ENCODE data around the gene IMMT. TPM values are rescaled to one million over a fixed set of nuclear protein-coding genes. Genes with fewer than 3 reads are reported as not detected.
A peak's percentile ranks its signal among the peaks of the same experiment; 100 is the strongest.

Gene IMMT
- total and polyA plus RNA-seq, 9 of the 15 experiments (the other 6 are each of a cell fraction or from before 2014, with no cell fraction given), result 119 to 294 (median 140) TPM

GRCh38 chr2:86201671-86202335 lies 6.5 kb upstream of the IMMT start (continued):
- TF ChIP-seq HDGF (IDR thresholded peaks at IDR 0.05) (no peak; the same call in 1 of the 2 replicates), BHLHE40 (IDR thresholded peaks at IDR 0.05; ENCODE audit: low read length) (peak; percentile 54), ARID2 (IDR thresholded peaks at IDR 0.05) (no peak), REST (IDR thresholded peaks at IDR 0.05; ENCODE audit: borderline replicate concordance) (peak; percentile 48; the same call in 1 of the 2 replicates), REST (CRISPR knock-in tag; IDR thresholded peaks at IDR 0.05; ENCODE audit: low read depth) (no peak), ZBTB33 (CRISPR knock-in tag; IDR thresholded peaks at IDR 0.05) (no peak), GATAD2B (IDR thresholded peaks at IDR 0.05; ENCODE audit: borderline replicate concordance) (no peak), DNMT1 (IDR thresholded peaks at IDR 0.05) (no peak), ELF2 (CRISPR knock-in tag; IDR thresholded peaks at IDR 0.05) (peak; percentile 40; the same call in 1 of the 2 replicates), SPI1 (IDR thresholded peaks at IDR 0.05; ENCODE audit: borderline replicate concordance, low read depth, low read length) (peak; percentile 60; the same call in 1 of the 2 replicates), GTF2B (IDR thresholded peaks at IDR 0.05; ENCODE audit: extremely low read depth, insufficient read length) (no peak), CBFA2T3 (IDR thresholded peaks at IDR 0.05) (peak; percentile 78), CBFA2T2 (conservative IDR thresholded peaks at IDR 0.05) (peak; percentile 57), SOX6 (IDR thresholded peaks at IDR 0.05) (peak; percentile 63), EP300 (IDR thresholded peaks at IDR 0.05; ENCODE audit: low read length) (peak; percentile 72), ZBTB17 (CRISPR knock-in tag; IDR thresholded peaks at IDR 0.05) (peak; percentile 41; the same call in 1 of the 2 replicates), MNT (conservative IDR thresholded peaks at IDR 0.05) (peak in 1 of 2 experiments; percentile 33; a peak in 1 of 4 replicates), SLC30A9 (CRISPR knock-in tag; IDR thresholded peaks at IDR 0.05) (no peak)

All from K562 (cell line).